HG02885 (cell line): Measurements from ENCODE around the gene SMIM13.

ENCODE experiments used
- ATAC-seq: cut with Tn5 transposase; IDR thresholded peaks from one replicate; pipeline ENCODE4 v1.9.1; 2021; ENCODE audit warnings: mild to moderate bottlenecking; ENCODE audit not compliant: unreplicated experiment, poor library complexity

Gene SMIM13

GRCh38 chr6:11093626-11094410 is at the start of gene SMIM13:
Gene SMIM13 (plus strand): TSS chr6:11093834. CDS start chr6:11094314, 480 bp downstream.
- peak; percentile 91 for ATAC-seq

GRCh38 chr6:11043961-11044711 is 49.5 kb upstream of the SMIM13 start, which contains the start of gene ELOVL2:
Gene ELOVL2 (minus strand): TSS chr6:11044305. CDS start chr6:11044230, 75 bp downstream.
- ATAC-seq: no peak

GRCh38 chr6:11044712-11045167 is 48.9 kb upstream of the SMIM13 start:
- no peak for ATAC-seq

- ATAC-seq: no peak
Observed at GRCh38 chr6:11050731-11051130, 42.9 kb upstream of the SMIM13 start.

GRCh38 chr6:11053307-11053706 is 40.3 kb upstream of the SMIM13 start:
- ATAC-seq: no peak

- ATAC-seq: no peak
Observed at GRCh38 chr6:11054722-11055121, 38.9 kb upstream of the SMIM13 start.

GRCh38 chr6:11055127-11055627 is 38.5 kb upstream of the SMIM13 start:
- ATAC-seq: no peak

GRCh38 chr6:11056871-11057270 is 36.8 kb upstream of the SMIM13 start:
- ATAC-seq: no peak

GRCh38 chr6:11058406-11058805 is 35.2 kb upstream of the SMIM13 start:
- ATAC-seq: no peak

- no peak for ATAC-seq
Observed at GRCh38 chr6:11062083-11062482, 31.6 kb upstream of the SMIM13 start.

GRCh38 chr6:11062715-11063114 is 30.9 kb upstream of the SMIM13 start:
- no peak for ATAC-seq

- no peak for ATAC-seq
Observed at GRCh38 chr6:11064836-11065235, 28.8 kb upstream of the SMIM13 start.

GRCh38 chr6:11065436-11066202 is 28.0 kb upstream of the SMIM13 start:
- no peak for ATAC-seq

GRCh38 chr6:11066505-11067347 is 26.9 kb upstream of the SMIM13 start:
- no peak for ATAC-seq

GRCh38 chr6:11067348-11067747 is 26.3 kb upstream of the SMIM13 start:
- no peak for ATAC-seq

- ATAC-seq: no peak
Observed at GRCh38 chr6:11069760-11070159, 23.9 kb upstream of the SMIM13 start.

GRCh38 chr6:11072101-11072500 is 21.5 kb upstream of the SMIM13 start:
- no peak for ATAC-seq

- ATAC-seq: no peak
Observed at GRCh38 chr6:11076540-11076939, 17.1 kb upstream of the SMIM13 start.

GRCh38 chr6:11078266-11078665 is 15.4 kb upstream of the SMIM13 start:
- ATAC-seq: no peak

GRCh38 chr6:11080296-11080695 is 13.3 kb upstream of the SMIM13 start:
- ATAC-seq: no peak
